ENCODE results near the gene RPH3AL.
A peak's percentile ranks its signal among the peaks of the same experiment; 100 is the strongest.

RPH3AL gene

GRCh38 chr17:337866-338265 lies 14.7 kb downstream of the RPH3AL start:
- Histone ChIP-seq H3K79me1 (ENCODE audit: low read length) (no peaks in the 10 kb centered on the region), H2BK5ac (ENCODE audit: low read length) (no peak overlapping the region), H3K4me2 (ENCODE audit: low read length) (no peak overlapping the region), H4K5ac (ENCODE audit: low read length) (no peak overlapping the region), H3K9ac (ENCODE audit: low read length) (no peak overlapping the region), H3K4me3 (ENCODE audit: low read length) (no peak overlapping the region), H2AK5ac (ENCODE audit: low read length) (no peak overlapping the region), H3K4ac (ENCODE audit: low read depth, low read length) (no peak overlapping the region), H3K18ac (ENCODE audit: low read length) (no peak overlapping the region), H3K79me2 (ENCODE audit: control insufficient read depth, insufficient read depth, low read length) (no peaks in the 10 kb centered on the region), H2BK120ac (ENCODE audit: low read depth, low read length) (no peak overlapping the region), H3K56ac (ENCODE audit: low read length) (no peak overlapping the region), H3K4me1 (ENCODE audit: control insufficient read depth, low read depth, low read length) (peaks cover 9% of the 10 kb centered on the region), H4K8ac (ENCODE audit: low read depth, low read length) (no peak overlapping the region), H3K36me3 (ENCODE audit: control insufficient read depth, insufficient read depth, low read length) (no peaks in the 10 kb centered on the region), H3K27me3 (ENCODE audit: insufficient read depth, low read length, poor library complexity) (no peaks in the 10 kb centered on the region), H3K27ac (ENCODE audit: low read depth, low read length) (no peak overlapping the region), H2BK15ac (replicated peaks; ENCODE audit: low read depth) (no peak overlapping the region), H3K23ac (ENCODE audit: low read length) (no peak overlapping the region)
- DNase-seq, result no peak
- no CpG with 5 or more reads among the region's 7 CpGs for WGBS (ENCODE audit: extremely low coverage, insufficient coverage, low lambda C conversion rate)

- H2BK5ac ChIP-seq (ENCODE audit: low read length), result no peak overlapping the region
- WGBS (ENCODE audit: extremely low coverage, insufficient coverage, low lambda C conversion rate), result no CpG with 5 or more reads among the region's 15 CpGs
- no peak overlapping the region for H2BK15ac ChIP-seq (replicated peaks; ENCODE audit: low read depth)
- H3K18ac ChIP-seq (ENCODE audit: low read length), result no peak overlapping the region
- H3K4ac ChIP-seq (ENCODE audit: low read depth, low read length), result no peak overlapping the region
- no peak overlapping the region for H3K9ac ChIP-seq (ENCODE audit: low read length)
- no peak overlapping the region for H4K5ac ChIP-seq (ENCODE audit: low read length)
- no peaks in the 10 kb centered on the region for H3K79me2 ChIP-seq (ENCODE audit: control insufficient read depth, insufficient read depth, low read length)
- no peak overlapping the region for H3K4me2 ChIP-seq (ENCODE audit: low read length)
- no peaks in the 10 kb centered on the region for H3K36me3 ChIP-seq (ENCODE audit: control insufficient read depth, insufficient read depth, low read length)
- DNase-seq, result no peak
- no peak overlapping the region for H3K56ac ChIP-seq (ENCODE audit: low read length)
- no peak overlapping the region for H2BK120ac ChIP-seq (ENCODE audit: low read depth, low read length)
- H3K23ac ChIP-seq (ENCODE audit: low read length), result no peak overlapping the region
- H4K8ac ChIP-seq (ENCODE audit: low read depth, low read length), result no peak overlapping the region
- H3K27me3 ChIP-seq (ENCODE audit: insufficient read depth, low read length, poor library complexity), result no peaks in the 10 kb centered on the region
- peaks cover 9% of the 10 kb centered on the region for H3K4me1 ChIP-seq (ENCODE audit: control insufficient read depth, low read depth, low read length)
- H3K79me1 ChIP-seq (ENCODE audit: low read length), result no peaks in the 10 kb centered on the region
- no peak overlapping the region for H3K27ac ChIP-seq (ENCODE audit: low read depth, low read length)
- no peak overlapping the region for H3K4me3 ChIP-seq (ENCODE audit: low read length)
- no peak overlapping the region for H2AK5ac ChIP-seq (ENCODE audit: low read length)
These were observed 15.2 kb downstream of the RPH3AL start for GRCh38 chr17:337453-337852.

- peaks cover 9% of the 10 kb centered on the region for H3K4me1 ChIP-seq (ENCODE audit: control insufficient read depth, low read depth, low read length)
- no peak overlapping the region for H3K18ac ChIP-seq (ENCODE audit: low read length)
- H3K9ac ChIP-seq (ENCODE audit: low read length), result no peak overlapping the region
- WGBS (ENCODE audit: extremely low coverage, insufficient coverage, low lambda C conversion rate), result no CpG with 5 or more reads among the region's 12 CpGs
- H3K79me1 ChIP-seq (ENCODE audit: low read length), result no peaks in the 10 kb centered on the region
- no peak overlapping the region for H2BK120ac ChIP-seq (ENCODE audit: low read depth, low read length)
- no peaks in the 10 kb centered on the region for H3K36me3 ChIP-seq (ENCODE audit: control insufficient read depth, insufficient read depth, low read length)
- H3K56ac ChIP-seq (ENCODE audit: low read length), result no peak overlapping the region
- H3K4ac ChIP-seq (ENCODE audit: low read depth, low read length), result no peak overlapping the region
- no peak overlapping the region for H2AK5ac ChIP-seq (ENCODE audit: low read length)
- H3K27me3 ChIP-seq (ENCODE audit: insufficient read depth, low read length, poor library complexity), result no peaks in the 10 kb centered on the region
- no peak overlapping the region for H4K5ac ChIP-seq (ENCODE audit: low read length)
- no peak for DNase-seq
- no peak overlapping the region for H4K8ac ChIP-seq (ENCODE audit: low read depth, low read length)
- no peak overlapping the region for H2BK15ac ChIP-seq (replicated peaks; ENCODE audit: low read depth)
- H3K27ac ChIP-seq (ENCODE audit: low read depth, low read length), result no peak overlapping the region
- H3K79me2 ChIP-seq (ENCODE audit: control insufficient read depth, insufficient read depth, low read length), result no peaks in the 10 kb centered on the region
- no peak overlapping the region for H3K23ac ChIP-seq (ENCODE audit: low read length)
- H2BK5ac ChIP-seq (ENCODE audit: low read length), result no peak overlapping the region
- no peak overlapping the region for H3K4me2 ChIP-seq (ENCODE audit: low read length)
- no peak overlapping the region for H3K4me3 ChIP-seq (ENCODE audit: low read length)
These were observed 15.6 kb downstream of the RPH3AL start for GRCh38 chr17:337022-337420.

GRCh38 chr17:336110-337021 lies 16.2 kb downstream of the RPH3AL start:
- H3K9ac ChIP-seq (ENCODE audit: low read length), result no peak overlapping the region
- no peak overlapping the region for H4K8ac ChIP-seq (ENCODE audit: low read depth, low read length)
- H4K5ac ChIP-seq (ENCODE audit: low read length), result no peak overlapping the region
- no CpG with 5 or more reads among the region's 37 CpGs for WGBS (ENCODE audit: extremely low coverage, insufficient coverage, low lambda C conversion rate)
- H3K56ac ChIP-seq (ENCODE audit: low read length), result peak overlapping the region; percentile 52
- peak; percentile 68 for DNase-seq
- H3K79me1 ChIP-seq (ENCODE audit: low read length), result no peaks in the 10 kb centered on the region
- H3K27me3 ChIP-seq (ENCODE audit: insufficient read depth, low read length, poor library complexity), result no peaks in the 10 kb centered on the region
- no peaks in the 10 kb centered on the region for H3K36me3 ChIP-seq (ENCODE audit: control insufficient read depth, insufficient read depth, low read length)
- H2BK5ac ChIP-seq (ENCODE audit: low read length), result no peak overlapping the region
- no peak overlapping the region for H2BK120ac ChIP-seq (ENCODE audit: low read depth, low read length)
- no peak overlapping the region for H2BK15ac ChIP-seq (replicated peaks; ENCODE audit: low read depth)
- no peaks in the 10 kb centered on the region for H3K79me2 ChIP-seq (ENCODE audit: control insufficient read depth, insufficient read depth, low read length)
- H3K18ac ChIP-seq (ENCODE audit: low read length), result no peak overlapping the region
- no peak overlapping the region for H3K4me3 ChIP-seq (ENCODE audit: low read length)
- no peak overlapping the region for H3K4ac ChIP-seq (ENCODE audit: low read depth, low read length)
- H3K4me2 ChIP-seq (ENCODE audit: low read length), result no peak overlapping the region
- peak overlapping the region; percentile 24 for H3K23ac ChIP-seq (ENCODE audit: low read length)
- H3K4me1 ChIP-seq (ENCODE audit: control insufficient read depth, low read depth, low read length), result peaks cover 9% of the 10 kb centered on the region
- no peak overlapping the region for H3K27ac ChIP-seq (ENCODE audit: low read depth, low read length)
- H2AK5ac ChIP-seq (ENCODE audit: low read length), result no peak overlapping the region

DNA sequence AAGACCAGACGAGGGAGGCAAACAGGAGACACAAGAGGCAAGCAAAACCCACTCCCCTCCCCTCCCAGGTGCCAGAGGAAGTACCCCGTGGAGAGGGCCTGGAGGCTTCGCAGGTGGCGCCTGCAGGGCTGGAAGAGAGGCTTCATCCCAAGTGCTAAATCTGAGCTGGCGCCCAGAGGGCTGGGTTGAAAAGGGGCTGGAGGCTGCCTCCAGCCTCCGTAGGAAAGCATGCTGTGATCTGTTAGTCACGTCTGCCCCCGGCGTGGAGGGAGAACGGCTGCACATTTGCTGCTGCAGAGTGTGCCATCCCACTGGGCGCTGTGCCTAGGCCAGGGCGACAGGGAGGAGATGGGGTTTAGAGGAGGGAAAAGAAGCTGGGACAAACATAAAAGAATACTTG lies 16.9 kb downstream of the RPH3AL start:
- H3K4me1 ChIP-seq (ENCODE audit: control insufficient read depth, low read depth, low read length), result peaks cover 9% of the 10 kb centered on the region
- no peaks in the 10 kb centered on the region for H3K79me1 ChIP-seq (ENCODE audit: low read length)
- H3K23ac ChIP-seq (ENCODE audit: low read length), result peak overlapping the region; percentile 24
- no peak overlapping the region for H2BK120ac ChIP-seq (ENCODE audit: low read depth, low read length)
- peak; percentile 92 for DNase-seq
- H2BK15ac ChIP-seq (replicated peaks; ENCODE audit: low read depth), result no peak overlapping the region
- H4K5ac ChIP-seq (ENCODE audit: low read length), result no peak overlapping the region
- no peak overlapping the region for H2AK5ac ChIP-seq (ENCODE audit: low read length)
- H3K18ac ChIP-seq (ENCODE audit: low read length), result no peak overlapping the region
- no peaks in the 10 kb centered on the region for H3K79me2 ChIP-seq (ENCODE audit: control insufficient read depth, insufficient read depth, low read length)
- H3K9ac ChIP-seq (ENCODE audit: low read length), result no peak overlapping the region
- WGBS (ENCODE audit: extremely low coverage, insufficient coverage, low lambda C conversion rate), result no CpG with 5 or more reads among the region's 12 CpGs
- no peak overlapping the region for H4K8ac ChIP-seq (ENCODE audit: low read depth, low read length)
- no peaks in the 10 kb centered on the region for H3K36me3 ChIP-seq (ENCODE audit: control insufficient read depth, insufficient read depth, low read length)
- no peak overlapping the region for H3K4me2 ChIP-seq (ENCODE audit: low read length)
- no peak overlapping the region for H3K4me3 ChIP-seq (ENCODE audit: low read length)
- H3K4ac ChIP-seq (ENCODE audit: low read depth, low read length), result no peak overlapping the region
- H3K27ac ChIP-seq (ENCODE audit: low read depth, low read length), result no peak overlapping the region
- H3K56ac ChIP-seq (ENCODE audit: low read length), result no peak overlapping the region
- no peak overlapping the region for H2BK5ac ChIP-seq (ENCODE audit: low read length)
- no peaks in the 10 kb centered on the region for H3K27me3 ChIP-seq (ENCODE audit: insufficient read depth, low read length, poor library complexity)
